ENCODE measurements around the gene POLR3A.

POLR3A gene

DNA sequence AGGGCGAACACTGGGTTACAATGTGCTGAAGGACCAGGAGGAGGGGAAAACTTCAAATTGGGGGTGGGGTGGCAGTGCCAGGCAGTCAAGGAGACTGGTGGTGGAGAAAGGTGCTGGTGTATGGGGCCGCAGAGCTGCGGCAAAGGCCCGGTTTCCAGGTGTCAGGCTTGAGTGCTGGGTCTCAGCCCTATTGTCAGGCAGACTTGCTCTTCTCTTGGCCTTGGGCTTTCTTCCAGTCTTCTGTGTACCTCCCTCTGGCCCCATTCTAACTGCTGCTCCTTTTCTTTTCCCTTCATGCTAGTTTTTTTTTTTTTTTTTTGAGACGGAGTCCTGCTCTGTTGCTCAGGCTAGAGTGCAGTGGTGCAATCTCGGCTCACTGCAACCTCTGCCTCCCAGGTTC, 51.0 kb downstream of the POLR3A start:
- DNase-seq = no peak

DNA sequence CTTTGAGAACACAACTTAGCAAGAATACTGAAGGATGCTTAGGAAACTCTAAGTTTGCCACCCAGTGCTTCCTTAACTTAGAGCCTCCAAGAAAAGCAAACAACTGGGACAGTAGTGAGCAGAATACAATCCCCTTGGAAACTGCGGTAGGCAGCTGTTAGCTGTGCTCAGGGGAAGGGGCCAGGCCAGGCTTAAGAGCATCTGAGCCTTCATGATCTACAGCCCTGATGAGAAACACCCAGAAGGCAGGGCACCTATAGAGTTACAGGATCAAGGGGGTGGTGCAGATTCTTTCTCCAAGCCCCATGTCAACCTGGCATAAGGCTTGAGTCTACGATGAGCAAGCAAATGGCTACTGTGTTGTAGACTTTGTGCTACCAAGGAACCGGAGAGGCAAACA, 51.4 kb downstream of the POLR3A start:
- DNase-seq = no peak

DNA sequence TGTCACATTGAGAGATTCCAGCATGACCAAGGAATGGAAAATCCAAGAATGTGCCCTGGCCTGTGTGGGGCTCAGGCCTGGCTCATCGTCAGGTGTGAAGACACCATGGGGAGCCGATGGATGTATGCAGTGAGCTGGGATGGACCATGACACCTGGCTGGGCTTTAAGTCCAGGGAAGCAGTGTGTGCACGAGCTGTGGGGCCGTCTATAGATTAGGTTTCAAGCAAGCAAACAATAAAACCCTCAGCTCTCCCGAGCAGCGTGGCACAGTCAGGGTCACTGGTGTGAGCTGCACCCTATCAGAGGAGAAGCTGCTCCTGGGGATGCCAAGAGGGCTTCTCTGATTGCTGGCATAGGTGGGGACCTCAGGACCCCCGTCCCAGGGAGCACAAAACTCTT, 52.3 kb downstream of the POLR3A start:
- no peak for DNase-seq

DNA sequence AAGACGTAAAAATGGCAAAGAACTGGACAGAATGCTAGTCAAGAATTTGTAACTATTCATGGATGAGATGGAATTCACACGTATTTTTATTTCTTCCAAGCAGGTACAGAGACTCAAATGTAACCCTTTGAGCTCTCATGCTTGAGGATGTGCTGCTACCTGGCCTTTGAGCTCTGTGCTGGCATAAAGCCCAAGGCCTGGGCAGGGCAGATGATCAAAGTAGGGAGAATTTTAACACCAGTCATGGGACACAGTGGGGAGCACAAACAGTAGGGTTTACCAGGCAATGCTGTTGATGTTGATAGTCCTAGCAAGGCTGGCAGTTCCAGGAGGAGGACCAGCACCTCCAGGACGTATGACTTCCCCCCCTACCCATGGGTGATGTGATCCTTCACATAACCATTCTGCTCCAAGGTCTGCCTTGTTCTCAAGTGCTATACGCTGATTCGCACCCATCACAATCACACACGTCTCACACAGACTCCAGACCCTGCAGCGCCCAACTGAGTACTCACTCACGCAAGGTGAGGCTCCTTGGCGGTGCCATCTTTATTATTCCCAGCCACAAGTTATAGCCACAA, 54.1 kb downstream of the POLR3A start:
- DNase-seq = no peak

DNA sequence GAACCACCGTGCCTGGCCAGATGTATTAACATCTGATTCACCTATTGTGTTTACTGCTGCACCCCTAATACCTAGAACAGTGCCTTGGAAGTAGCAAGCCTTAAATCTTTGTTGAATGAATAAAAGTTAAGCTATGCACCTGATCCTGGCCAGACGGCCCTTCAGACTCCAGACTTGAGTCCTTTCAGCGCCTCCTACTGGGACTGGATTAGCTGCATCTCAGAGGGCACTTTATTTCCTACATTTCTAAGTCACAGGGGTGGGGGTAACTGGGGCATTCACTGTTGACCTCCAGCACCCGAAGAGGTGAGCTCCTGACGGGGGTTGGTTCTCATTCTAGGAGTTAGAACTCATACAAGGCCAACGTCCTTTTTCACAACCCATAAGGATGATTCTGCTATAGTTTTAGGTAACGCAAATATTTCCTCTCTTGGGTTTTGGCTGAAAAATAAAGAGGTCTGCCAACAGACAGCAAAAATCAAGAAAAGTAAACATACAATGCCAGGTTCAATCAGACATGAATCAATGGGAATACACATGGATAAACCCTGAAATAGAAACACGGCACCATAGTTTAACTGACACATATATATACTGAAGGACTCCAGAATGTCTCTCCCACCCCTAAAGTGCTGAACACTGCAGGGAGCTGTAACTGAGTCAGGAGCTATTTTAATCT, 54.8 kb downstream of the POLR3A start:
- no peak for DNase-seq

DNA sequence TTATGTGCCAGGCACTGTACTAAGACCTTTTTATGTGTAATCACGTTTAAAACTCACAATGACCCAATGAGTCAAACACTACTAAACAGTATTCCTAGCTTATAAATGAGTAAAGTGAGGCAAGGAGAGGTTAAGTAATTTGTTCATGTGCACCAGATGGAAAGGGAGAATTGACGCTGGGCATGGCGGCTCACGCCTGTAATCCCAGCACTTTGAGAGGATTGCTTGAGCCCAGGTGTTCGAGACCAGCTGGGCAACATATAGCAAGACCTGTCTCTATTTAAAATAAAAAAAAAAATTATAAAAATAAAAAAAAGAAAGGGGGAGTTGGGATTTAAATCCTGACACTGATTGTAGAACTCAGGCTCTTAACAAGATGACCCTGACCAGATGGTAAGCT, 56.0 kb downstream of the POLR3A start:
- no peak for DNase-seq

DNA sequence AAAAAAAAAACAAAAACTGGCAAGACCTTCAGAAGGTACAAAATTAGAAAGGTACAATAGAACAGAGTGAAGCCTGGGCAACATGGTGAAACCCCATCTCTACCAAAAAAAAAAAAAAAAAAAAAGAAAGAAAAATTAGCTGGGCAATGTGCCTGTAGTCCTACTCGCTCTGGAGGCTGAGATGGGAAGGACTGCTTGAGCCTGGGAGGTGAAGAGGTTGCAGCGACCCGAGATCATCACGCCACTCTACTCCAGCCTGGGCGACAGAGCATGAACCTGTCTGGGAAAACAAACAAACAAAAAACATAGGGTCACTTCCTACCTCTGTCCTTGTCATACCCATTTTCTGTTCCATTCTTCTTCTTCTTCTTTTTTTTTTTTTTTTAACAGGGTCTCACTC, 57.2 kb downstream of the POLR3A start:
- DNase-seq = no peak

DNA sequence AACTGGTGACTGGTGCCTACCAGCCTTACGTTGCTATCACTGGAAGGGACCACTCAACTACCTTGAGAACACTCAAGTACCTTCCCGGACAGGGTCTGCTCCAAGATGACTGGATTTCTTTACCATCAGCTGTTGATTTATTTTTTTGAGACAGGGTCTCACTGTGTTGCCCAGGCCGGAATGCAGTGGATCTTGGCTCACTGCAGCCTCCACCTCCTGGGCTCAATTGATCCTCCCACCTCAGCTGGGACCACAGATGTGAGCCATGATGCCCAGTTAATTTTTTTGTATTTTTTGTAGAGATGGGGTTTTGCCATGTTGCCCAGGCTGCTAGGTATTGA, 57.5 kb downstream of the POLR3A start:
- DNase-seq = no peak

DNA sequence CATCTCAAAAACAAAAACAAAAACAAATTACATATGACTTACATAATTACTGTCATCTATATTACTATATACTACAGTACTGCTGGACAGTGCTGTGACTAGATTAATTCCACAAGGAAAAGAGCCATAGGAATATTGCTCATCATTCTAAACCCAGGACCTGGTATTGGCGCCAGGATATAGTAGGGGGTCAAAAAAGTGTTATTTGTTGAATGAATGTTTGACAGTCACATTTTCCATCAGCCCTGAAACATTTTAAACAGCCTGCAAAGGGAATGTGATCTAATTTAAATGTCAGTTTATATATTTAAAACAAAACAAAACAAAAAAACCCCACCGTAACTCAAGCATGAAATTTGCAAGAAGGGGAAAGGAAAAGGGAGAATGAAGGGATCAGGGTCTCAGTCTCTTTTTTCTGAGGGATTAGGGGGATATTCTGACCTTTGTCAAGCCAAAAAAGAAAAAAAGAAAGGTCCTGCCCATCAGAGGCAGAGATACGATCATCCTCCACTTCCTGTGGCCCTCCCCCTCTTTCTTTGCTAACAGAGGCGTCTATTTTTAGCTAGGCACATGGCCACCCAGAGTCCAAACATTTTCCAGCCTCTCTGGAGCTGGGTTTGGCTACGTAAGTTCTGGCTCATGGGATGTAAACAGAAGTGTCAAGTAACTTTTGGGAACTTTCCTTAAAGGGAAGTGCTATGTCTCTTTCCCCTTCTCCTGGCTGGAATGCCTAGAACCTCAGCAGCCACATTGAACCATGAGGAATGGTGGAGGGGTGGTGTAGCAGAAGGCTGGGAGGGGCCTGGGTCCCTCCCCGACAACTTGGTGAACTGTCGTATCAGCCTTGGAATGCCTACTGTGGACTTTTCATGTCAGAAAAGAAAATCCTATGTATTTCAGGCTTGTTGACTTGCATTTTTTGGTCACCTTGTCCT, 58.2 kb downstream of the POLR3A start:
- DNase-seq = no peak

DNA sequence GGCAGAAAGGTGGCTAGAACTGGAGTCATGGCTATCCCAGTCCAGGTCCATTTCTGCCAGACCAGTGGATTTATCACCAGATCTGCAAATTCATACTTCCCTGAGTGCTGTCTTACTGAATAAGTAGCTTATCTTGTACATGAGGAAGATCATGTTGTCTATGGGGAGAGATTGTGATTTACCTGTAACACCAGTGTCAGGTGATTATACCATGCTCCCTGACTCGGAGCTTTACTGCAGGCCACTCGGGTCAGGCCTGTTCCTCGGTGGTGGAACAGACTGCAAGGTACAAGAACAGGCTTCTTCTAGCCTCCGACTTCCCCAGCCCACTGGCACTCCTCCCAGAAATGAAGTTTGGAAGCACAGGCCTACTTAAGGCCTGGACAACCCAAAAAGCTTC, 60.2 kb downstream of the POLR3A start:
- no peak for DNase-seq

DNA sequence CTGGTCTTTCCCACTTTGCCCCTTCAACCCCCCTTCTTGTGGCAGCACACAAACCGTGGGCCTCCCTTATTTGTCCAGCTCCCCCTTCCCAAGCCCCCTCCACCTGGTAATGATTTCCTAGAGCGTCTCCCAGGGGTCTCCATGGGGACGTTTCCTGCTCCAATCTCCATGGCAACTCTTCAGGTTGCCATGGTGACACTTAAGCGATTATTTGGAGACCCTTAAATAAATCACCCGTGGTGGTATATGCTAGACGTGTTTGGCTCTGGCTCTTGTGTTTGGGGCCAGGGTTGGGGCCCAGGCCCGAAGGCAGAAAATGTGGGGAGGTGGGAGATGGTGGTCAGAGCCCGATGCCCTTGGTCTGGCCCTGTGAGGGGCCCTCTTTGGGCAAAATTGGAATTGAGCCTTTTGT, 61.7 kb downstream of the POLR3A start:
- peak; percentile 56 for DNase-seq

DNA sequence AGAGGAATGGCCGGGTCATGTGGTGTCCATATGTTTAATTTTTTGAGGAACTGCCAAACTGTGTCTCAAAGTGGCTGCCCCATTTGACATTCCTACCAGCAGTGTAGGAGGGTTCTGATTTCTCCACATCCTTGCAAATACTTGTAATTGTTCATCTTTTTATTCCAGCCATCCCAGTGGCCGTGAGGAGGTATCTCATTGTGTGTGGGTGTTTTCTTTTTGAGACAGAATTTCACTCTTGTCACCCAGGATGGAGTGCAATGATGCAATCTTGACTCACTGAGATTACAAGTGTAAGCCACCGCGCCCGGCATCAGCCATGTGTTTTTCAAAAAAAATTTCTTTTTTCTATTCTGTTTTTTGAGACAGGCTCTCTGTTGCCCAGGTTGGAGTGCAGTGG, 64.0 kb downstream of the POLR3A start:
- DNase-seq = no peak

DNA sequence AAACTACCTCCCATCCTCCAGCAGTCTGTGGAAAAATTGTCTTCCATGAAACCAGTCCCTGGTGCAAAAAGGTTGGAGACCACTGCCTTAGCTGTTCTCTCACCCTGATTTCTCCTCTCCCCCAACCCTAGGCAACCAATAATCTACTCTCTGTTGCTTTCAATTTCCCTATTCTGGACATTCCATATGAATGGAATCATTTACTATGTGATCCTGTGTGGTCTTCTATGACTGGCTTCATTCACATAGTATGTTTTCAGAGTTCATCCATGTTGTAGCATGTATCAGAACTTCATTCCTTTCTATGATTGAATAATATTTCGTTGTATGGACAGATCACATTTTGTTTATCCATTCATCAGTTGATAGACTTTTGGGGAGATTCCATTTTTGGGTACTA, 64.5 kb downstream of the POLR3A start:
- no peak for DNase-seq

DNA sequence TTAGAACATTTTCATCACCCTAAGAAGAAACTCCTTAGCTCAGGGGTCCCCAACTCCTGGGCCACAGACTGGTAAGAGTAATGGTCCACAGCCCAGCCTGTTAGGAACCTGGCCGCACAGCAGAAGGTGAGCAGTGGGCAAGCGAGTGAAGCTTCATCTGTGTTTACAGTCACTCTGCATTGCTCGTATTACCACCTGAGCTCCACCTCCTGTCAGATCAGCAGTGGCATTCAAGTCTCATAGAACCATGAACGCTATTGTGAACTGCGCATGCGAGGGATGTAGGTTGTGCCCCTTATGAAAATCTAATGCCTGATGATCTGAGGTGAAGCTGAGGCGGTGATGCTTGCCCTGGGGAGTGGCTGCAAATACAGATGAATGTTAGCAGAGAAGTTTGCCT, 65.4 kb downstream of the POLR3A start:
- no peak for DNase-seq

DNA sequence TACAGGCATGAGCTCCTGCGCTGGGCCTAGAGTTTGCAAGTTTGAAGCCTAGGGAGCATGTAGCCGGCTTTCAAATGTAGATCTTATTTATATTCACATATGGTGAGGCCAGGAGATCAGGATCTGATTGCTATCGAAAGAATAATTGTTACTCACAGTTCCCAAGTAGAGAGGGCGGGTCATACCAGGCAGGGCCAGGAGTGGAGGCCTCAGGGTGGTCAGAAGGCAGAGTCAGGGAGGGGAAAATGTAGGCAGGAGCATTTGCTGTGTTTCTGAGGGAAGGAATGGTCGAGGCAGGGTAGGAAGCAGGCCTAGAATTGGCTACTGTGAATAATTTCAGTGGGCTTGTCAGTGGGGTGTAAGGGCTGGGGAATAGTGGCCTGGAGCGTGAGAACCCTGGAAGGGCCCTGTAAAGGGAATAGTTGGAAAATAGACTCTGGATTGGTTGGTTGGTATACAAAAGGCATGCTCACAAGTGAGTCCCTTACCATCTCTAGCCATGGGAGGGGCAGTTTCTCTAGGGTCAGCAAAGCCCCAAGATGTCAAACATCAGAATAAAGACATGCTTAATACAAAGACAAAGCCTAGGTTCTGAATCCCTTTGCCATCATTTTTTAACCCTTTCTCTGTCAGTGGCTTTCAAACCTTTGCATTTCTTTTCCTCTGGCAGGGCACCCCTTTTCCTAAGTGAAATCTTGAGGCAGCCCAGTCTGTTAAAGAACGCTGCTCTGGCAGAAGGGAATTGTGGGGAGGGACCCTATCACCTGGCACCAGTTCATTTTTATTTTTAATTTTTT, 66.8 kb downstream of the POLR3A start:
- DNase-seq = no peak

DNA sequence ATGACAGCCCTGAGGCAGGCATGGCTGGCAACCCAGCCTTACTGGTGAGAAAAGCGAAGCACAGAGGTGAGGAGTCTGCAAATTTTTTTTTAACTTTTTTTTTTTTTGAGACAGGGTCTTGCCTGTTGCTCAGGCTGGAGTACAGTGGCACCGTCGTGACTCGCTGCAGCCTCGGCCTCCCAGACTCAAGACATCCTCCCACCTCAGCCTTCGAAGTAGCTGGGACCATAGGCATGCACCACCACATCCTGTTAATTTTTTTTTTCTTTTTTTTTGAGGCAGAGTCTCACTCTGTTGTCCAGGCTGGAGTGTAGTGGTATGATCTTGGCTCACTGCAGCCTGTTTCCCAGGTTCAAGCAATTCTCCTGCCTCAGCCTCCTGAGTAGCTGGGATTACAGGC, 67.6 kb downstream of the POLR3A start:
- DNase-seq = no peak

DNA sequence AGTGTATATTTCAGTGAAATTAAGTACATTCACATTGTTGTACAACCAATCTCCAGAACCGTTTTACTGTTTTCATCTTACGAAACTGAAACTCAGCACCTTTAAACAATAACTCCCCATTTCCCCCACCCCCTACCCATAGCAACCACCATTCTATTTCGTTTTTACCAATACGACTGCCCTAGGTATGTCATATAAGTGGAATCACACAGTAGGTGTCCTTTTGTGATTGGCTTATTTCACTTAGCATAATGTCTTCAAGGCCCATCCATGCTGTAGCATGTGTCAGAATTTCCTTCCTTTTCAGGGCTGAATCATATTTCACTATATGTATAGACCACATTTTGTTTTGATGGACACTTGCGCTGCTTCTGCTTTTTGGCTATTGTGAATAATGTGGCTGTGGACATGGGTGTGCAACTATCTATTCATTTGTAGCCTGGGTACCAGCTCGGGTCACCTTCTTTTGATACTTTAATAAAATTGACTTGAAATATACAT, 68.4 kb downstream of the POLR3A start:
- no peak for DNase-seq

DNA sequence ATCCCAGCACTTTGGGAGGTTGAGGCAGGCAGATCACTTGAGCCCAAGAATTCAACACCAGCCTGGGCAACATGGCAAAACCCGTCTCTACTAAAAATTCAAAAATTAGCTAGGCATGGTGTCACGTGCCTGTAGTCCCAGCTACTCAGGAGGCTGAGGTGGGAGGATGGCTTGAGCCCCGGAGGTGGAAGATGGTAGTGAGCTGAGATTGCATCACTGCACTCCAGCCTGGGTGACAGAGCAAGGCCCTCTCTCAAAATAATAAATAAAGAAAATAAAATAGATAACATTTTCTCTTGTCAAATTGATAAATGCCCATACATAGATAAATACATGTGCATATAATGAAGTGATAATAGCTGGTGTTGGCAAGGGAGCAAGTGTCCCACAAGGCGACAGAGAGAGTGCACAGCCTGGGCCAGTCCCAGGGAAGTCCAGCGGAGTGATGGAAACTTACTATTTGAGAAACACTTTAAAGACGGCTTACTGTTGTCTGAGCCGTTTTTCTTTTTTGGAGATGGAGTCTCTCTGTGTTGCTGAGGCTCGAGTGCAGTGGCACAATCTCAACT, 69.3 kb downstream of the POLR3A start:
- DNase-seq = no peak

DNA sequence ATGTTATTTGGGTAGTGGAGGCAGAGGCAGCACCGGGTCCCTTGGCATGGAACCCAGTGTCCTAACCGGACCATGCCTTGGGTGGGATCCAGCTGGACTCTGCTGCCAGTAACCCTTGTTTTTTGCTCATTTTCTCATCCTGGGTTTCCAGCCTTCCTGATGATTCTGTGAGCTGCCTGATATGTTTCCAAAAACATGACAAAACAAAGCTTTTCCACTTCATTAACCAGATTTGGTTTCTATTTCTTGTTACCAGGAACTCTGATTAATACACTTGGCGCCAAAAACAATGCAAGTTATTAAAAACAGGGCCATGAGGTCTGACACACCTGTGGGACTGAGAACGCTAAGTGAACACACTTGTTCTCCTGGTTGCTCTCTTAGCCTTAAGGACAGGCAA, 69.9 kb downstream of the POLR3A start:
- no peak for DNase-seq

DNA sequence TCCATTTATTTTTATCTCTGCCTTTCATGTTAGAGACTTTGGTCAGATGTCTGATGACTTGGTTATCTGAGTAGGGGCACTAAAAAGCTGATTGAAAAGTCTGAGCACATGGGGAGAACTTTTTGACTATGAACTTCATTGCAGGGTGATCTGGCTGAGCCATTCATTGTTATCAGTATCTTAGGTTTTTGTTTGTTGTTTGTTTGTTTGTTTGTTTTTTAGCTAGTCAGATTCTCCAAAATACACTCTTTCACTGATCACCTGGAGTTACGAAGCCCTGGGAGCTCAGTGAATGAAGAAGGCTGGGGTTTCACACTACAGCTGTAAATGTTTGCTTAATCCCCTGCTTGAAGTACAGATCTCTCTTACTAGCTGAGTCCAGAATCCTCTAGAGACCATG, 74.2 kb downstream of the POLR3A start:
- no peak for DNase-seq

DNA sequence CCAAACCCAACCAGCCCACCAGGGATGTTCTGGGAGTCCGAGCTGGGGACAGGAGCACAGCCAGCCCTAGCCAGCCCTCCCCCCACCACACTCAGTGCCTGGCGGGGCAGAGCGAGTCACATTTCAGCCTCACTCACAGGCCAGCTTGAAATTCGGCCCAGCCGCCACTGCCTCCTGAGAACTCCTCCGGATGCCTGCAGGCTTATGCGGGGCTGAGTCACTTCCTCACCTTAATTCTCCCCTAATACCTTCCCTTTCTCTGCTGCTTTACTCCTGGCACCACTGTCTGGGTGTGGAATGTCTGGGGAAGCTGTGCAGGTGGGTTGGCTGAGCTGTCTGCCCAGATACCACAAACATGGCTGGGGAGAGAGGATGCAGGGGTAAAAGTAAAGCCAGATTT, 80.1 kb downstream of the POLR3A start:
- DNase-seq = no peak

DNA sequence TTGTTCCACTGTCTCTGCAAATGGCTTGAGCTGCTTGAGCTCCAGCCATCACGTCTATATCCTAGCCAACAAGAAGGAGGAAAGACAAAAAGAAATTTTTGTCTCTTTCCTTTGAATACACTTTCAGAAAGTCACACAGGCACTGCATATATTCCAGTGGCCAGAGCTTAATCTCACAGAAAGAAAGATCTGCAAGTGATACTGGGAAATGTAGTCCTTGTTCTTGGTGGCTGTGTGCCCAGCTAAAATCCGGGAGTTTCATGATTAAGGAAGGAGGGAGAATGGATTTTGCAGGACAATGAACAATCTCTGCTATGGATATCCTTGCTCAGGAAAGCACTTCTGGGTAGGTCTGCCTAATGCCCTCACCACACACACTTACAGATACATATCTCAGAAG, 83.2 kb downstream of the POLR3A start:
- DNase-seq = no peak

All from right kidney (tissue), 1 donor.